Left cardiac atrium (tissue), 4 donors: ENCODE measurements around the gene GATAD2A. TPM values are rescaled to one million over a fixed set of nuclear protein-coding genes. Genes with fewer than 3 reads are reported as not detected.

ENCODE experiments used
- ATAC-seq, 2 donors: fragments of 200-7000 bp; cut with Tn5 transposase; one replicate each; pipeline ENCODE4 v1.9.1; 2020; ENCODE audit warnings: mild to moderate bottlenecking in 2 of 2, moderate library complexity in 2 of 2
- DNase-seq: peaks from one replicate; pipeline ENCODE4 v3.0.0-alpha.2; 2020
- intact Hi-C, 2 donors: fragments of 100-400 bp; cut with DNase I; formaldehyde crosslinking; loops; one replicate each; pipeline versions ENCODE4 v1.14.1 to v1.15.1; 2022 to 2023
- total RNA-seq, 2 donors: library from RNA; stranded (reverse); fragmentation: NEBNext Ultra II Directional; extraction: Animal tissue kit (Norgen Biotek cat#: 25700); gene quantifications; one replicate each; pipeline ENCODE4 v1.2.1, GENCODE V29; 2021
- donor health status: DM: no; HTN: yes; CAD: no.
- donor health status: DM: no; HTN: yes; CAD: no; lungs with severe emphysema.
- donor health status: DM: yes; HTN: yes; CAD: no.
- donor health status: Dilated cardiomyopathy.

The GATAD2A gene
- total RNA-seq, 2 donors from 2014 or later, result 34.2 to 62.3 TPM

GRCh38 chr19:19417046-19417445 lies 11.6 kb downstream of the GATAD2A start:
- intact Hi-C loops, result loop anchor here in 1 of 2 donors (5.0 kb wide), 1 partner anchor 60 kb away; no protein-coding TSS in a partner anchor
- no peak for ATAC-seq
- no peak for DNase-seq

GRCh38 chr19:19417628-19418245 lies 12.3 kb downstream of the GATAD2A start:
- intact Hi-C loops, result loop anchor here in 1 of 2 donors (5.0 kb wide), 1 partner anchor 60 kb away; no protein-coding TSS in a partner anchor
- ATAC-seq (peak in 1 of 2 donors; percentile 40), DNase-seq (no peak)

- intact Hi-C loops, result loop anchor here in 1 of 2 donors (5.0 kb wide), 1 partner anchor 59 kb away; no protein-coding TSS in a partner anchor
- DNase-seq, result no peak
- ATAC-seq, result peak in 1 of 2 donors; percentile 9
These were observed 13.2 kb downstream of the GATAD2A start for GRCh38 chr19:19418555-19419260.

- ATAC-seq, result peak in 1 of 2 donors; percentile 27
- intact Hi-C loops, result no loop called here
- DNase-seq, result no peak
These were observed 15.3 kb downstream of the GATAD2A start for GRCh38 chr19:19420570-19421298.

GRCh38 chr19:19421299-19421696 lies 15.8 kb downstream of the GATAD2A start:
- intact Hi-C loops, result no loop called here
- ATAC-seq, result no peak
- no peak for DNase-seq

GRCh38 chr19:19422156-19422555 lies 16.7 kb downstream of the GATAD2A start:
- ATAC-seq (no peak), DNase-seq (no peak)
- intact Hi-C loops, result no loop called here

GRCh38 chr19:19423322-19423721 lies 17.8 kb downstream of the GATAD2A start:
- DNase-seq (no peak), ATAC-seq (no peak)
- intact Hi-C loops, result no loop called here

GRCh38 chr19:19425170-19425875 lies 19.8 kb downstream of the GATAD2A start:
- intact Hi-C loops, result no loop called here
- ATAC-seq, result no peak

GRCh38 chr19:19426216-19426615 lies 20.7 kb downstream of the GATAD2A start:
- ATAC-seq, result no peak
- intact Hi-C loops, result no loop called here
- no peak for DNase-seq

More at GRCh38 chr19:19425170-19425875, 19.8 kb downstream of the GATAD2A start:
- DNase-seq, result no peak

GRCh38 chr19:19426799-19427198 lies 21.3 kb downstream of the GATAD2A start:
- ATAC-seq (no peak), DNase-seq (no peak)
- intact Hi-C loops, result no loop called here

GRCh38 chr19:19427302-19427701 lies 21.8 kb downstream of the GATAD2A start:
- intact Hi-C loops, result no loop called here
- no peak for DNase-seq
- no peak for ATAC-seq

GRCh38 chr19:19427944-19428343 lies 22.5 kb downstream of the GATAD2A start:
- DNase-seq (no peak), ATAC-seq (no peak)
- intact Hi-C loops, result no loop called here

GRCh38 chr19:19428746-19429145 lies 23.3 kb downstream of the GATAD2A start:
- ATAC-seq (no peak), DNase-seq (no peak)
- intact Hi-C loops, result no loop called here

GRCh38 chr19:19429361-19429760 lies 23.9 kb downstream of the GATAD2A start:
- ATAC-seq (no peak), DNase-seq (no peak)
- intact Hi-C loops, result no loop called here

GRCh38 chr19:19432732-19433131 lies 27.3 kb downstream of the GATAD2A start:
- DNase-seq, result no peak
- intact Hi-C loops, result no loop called here
- ATAC-seq, result no peak

- DNase-seq (no peak), ATAC-seq (no peak)
- intact Hi-C loops, result no loop called here
These were observed 28.3 kb downstream of the GATAD2A start for GRCh38 chr19:19433666-19434213.

GRCh38 chr19:19434483-19435045 lies 29.1 kb downstream of the GATAD2A start:
- intact Hi-C loops, result no loop called here
- DNase-seq, result peak; percentile 75

GRCh38 chr19:19436137-19436691 lies 30.7 kb downstream of the GATAD2A start:
- intact Hi-C loops, result no loop called here
- no peak for ATAC-seq
- DNase-seq, result no peak

More at GRCh38 chr19:19434483-19435045, 29.1 kb downstream of the GATAD2A start:
- ATAC-seq, result peak; percentile 89 to 93
